Bronchial epithelial cell (primary cell): ENCODE measurements around the gene SEMA4C. TPM values are rescaled to one million over a fixed set of nuclear protein-coding genes. Genes with fewer than 3 reads are reported as not detected.

Experiments used
- DNase-seq: peaks from one replicate; pipeline ENCODE4 v3.0.0-alpha.2; 2010; ENCODE audit warnings: low read depth
- FAIRE-seq: peaks from 2 replicates; lab custom pipeline; 2011; peaks lifted over from hg19 to GRCh38; lab: Jason Lieb, UNC
- H3K27me3 ChIP-seq: 2 replicates; pipeline ENCODE4 v1.5.1; 2011; ENCODE audit warnings: low read length; ENCODE audit not compliant: control insufficient read depth, insufficient read depth
- H3K36me3 ChIP-seq: 2 replicates; pipeline ENCODE4 v1.5.1; 2011; ENCODE audit warnings: low read length; ENCODE audit not compliant: control insufficient read depth, insufficient read depth
- H3K4me3 ChIP-seq: 2 replicates; pipeline ENCODE4 v1.5.1; 2011; ENCODE audit warnings: mild to moderate bottlenecking, low read depth, low read length, control low read depth
- total RNA-seq: library from RNA; depleted of rRNA; stranded (reverse); fragments of >200 nt; gene quantifications from 2 replicates; pipeline ENCODE4 v1.2.1, GENCODE V29; 2014
- TF ChIP-seq, protein P1 (sequence below): IDR thresholded peaks from 2 replicates; pipeline ENCODE4 v1.5.1; 2011; ENCODE audit warnings: mild to moderate bottlenecking, moderate library complexity, low read length, control low read depth, inconsistent platforms; ENCODE audit not compliant: insufficient read depth, severe bottlenecking

The SEMA4C gene
- total RNA-seq, 1 donor from 2014 or later, result 8.2 TPM

DNA sequence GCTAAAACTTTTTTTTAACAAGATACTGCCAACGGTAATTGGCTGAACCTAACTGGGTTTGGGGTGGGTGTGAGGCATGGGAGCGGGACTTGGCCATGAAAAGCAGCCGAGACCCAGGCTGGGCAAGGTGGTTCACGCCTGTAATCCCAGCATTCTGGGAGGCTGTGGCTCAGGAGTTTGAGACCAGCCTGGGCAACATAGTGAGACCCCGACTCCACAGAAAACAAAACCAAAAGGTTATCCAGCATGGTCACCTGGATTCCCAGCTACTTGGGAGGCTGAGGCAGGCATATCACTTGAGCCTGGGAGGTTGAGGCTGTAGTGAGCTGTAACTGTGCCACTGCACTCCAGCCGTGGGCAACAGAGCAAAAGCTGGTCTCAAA is 11.0 kb upstream of the SEMA4C start:
- TF ChIP-seq, protein P1, sequence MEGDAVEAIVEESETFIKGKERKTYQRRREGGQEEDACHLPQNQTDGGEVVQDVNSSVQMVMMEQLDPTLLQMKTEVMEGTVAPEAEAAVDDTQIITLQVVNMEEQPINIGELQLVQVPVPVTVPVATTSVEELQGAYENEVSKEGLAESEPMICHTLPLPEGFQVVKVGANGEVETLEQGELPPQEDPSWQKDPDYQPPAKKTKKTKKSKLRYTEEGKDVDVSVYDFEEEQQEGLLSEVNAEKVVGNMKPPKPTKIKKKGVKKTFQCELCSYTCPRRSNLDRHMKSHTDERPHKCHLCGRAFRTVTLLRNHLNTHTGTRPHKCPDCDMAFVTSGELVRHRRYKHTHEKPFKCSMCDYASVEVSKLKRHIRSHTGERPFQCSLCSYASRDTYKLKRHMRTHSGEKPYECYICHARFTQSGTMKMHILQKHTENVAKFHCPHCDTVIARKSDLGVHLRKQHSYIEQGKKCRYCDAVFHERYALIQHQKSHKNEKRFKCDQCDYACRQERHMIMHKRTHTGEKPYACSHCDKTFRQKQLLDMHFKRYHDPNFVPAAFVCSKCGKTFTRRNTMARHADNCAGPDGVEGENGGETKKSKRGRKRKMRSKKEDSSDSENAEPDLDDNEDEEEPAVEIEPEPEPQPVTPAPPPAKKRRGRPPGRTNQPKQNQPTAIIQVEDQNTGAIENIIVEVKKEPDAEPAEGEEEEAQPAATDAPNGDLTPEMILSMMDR, result no peak
- FAIRE-seq (no peak), DNase-seq (no peak)
- H3K36me3 ChIP-seq, result no peaks in the 10 kb centered on the region
- H3K4me3 ChIP-seq, result no peak overlapping the region
- no peaks in the 10 kb centered on the region for H3K27me3 ChIP-seq

DNA sequence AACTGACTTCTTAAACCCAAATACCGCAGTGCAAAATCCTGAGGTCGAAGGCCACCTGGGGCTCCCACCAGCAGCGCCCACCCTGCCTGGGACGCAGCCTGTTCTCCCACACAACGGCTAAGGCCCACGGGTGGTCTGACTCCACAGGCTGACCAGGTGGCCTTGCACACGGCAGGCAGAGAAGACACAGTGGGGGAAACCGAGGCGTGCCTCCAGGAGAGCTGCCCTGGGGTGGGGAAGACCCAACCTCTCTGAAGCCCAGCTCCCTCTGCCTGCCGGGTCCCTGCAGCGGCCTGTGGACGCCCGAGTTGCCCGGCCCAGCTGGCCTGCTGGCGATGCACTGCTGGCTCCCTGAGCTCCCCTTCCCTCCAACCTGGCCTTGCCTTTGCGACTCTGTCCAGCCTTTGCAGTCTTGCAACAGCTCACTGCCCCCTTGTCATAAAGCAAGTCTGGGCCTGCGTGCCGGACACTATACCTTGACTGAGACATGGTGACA is 9.7 kb upstream of the SEMA4C start:
- Histone ChIP-seq H3K27me3 (no peaks in the 10 kb centered on the region), H3K4me3 (no peak overlapping the region), H3K36me3 (no peaks in the 10 kb centered on the region)
- FAIRE-seq, result no peak
- TF ChIP-seq, protein P1, result no peak
- DNase-seq, result no peak

DNA sequence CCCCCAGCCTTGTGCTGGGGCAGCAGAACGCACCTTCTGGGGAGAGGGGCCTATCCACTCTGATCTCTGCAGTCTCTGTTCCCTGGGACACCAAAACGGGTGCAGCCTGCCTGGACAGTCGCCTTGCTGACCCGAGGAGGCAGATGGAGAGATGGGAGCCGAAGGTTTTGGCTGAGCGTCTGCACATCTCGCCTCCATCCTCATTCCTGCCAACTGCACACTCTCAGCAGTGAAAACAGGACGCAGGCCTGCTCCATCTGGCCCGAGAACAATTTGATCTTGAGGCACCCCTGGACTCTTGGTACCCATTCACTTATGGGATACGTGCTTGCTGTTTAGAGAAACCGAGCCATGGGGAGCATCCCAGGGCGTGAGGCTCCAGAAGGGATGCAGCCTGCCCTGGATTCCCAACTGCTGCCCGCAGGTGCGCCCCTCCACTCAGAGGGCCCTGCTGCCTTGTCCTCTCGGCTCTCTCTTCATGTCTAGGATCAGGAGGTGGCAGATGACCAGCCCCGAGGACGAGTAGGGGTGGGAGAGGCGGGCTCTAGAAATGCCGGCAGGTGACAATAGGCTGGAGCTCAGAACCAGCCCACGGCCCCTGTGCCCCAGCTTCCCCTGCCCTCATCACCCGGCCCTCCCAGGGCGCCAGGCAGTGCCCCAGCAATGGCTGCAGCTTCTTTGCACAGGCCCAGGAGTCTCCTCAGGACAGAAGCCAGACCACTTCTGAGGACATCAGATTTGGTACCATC is 9.1 kb upstream of the SEMA4C start:
- Histone ChIP-seq H3K27me3 (no peaks in the 10 kb centered on the region), H3K36me3 (no peaks in the 10 kb centered on the region), H3K4me3 (no peak overlapping the region)
- FAIRE-seq (no peak), DNase-seq (no peak)
- TF ChIP-seq, protein P1, result no peak

DNA sequence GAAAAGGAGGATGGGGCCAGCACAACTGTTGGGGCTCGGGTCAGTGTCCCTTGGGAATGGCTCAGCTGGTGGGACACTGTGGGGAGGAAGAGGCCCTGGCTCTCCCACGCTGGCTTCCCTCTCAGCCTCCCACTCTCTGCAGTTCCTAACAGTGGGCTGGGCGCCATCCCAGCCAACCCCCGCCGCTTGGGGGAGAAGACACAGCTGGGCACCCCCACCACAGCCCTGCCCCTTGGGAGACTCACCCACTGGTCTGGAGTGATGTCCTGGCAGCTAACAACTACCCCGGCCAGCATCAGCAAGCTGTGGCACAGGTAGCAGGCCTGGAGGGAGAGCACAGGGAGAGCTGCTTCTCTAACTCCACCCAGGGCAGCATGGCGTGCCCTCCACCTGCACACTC is 8.3 kb upstream of the SEMA4C start:
- TF ChIP-seq, protein P1, result no peak

DNA sequence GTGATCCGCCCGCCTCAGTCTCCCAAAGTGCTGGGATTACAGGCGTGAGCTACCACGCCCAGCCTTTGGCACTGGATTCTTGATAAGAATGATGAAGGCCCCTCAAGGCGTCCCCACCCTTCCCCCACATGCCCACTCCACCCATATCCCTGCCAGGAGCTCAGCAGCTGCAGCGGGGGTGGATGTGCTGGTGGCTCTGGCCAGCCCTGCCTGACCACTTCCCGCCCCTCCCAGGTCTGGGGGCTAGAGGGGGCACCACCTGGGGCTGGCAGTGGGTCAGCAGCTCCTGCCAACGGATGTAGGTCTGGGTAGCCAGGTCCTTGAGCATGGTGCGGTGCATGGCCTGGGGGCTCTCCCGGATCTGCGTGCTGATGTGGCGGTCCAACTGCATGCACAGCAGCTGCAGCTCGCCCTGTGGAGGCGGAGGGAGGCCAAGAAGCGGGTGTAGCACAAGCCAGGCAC is 7.8 kb upstream of the SEMA4C start:
- Histone ChIP-seq H3K27me3 (no peaks in the 10 kb centered on the region), H3K36me3 (no peaks in the 10 kb centered on the region), H3K4me3 (no peak overlapping the region)
- FAIRE-seq (no peak), DNase-seq (no peak)
- TF ChIP-seq, protein P1, result no peak

More for the DNA sequence above, 8.3 kb upstream of the SEMA4C start:
- H3K36me3 ChIP-seq, result no peaks in the 10 kb centered on the region
- H3K27me3 ChIP-seq, result no peaks in the 10 kb centered on the region
- H3K4me3 ChIP-seq, result no peak overlapping the region
- no peak for FAIRE-seq
- DNase-seq, result no peak
